Neural progenitor cell (in vitro differentiated cells): Measurements from ENCODE around the gene P4HA2. TPM values are rescaled to one million over a fixed set of nuclear protein-coding genes. Genes with fewer than 3 reads are reported as not detected.

Experiments used
- DNase-seq: peaks from one replicate; pipeline ENCODE4 v3.0.0-alpha.2; 2016; ENCODE audit warnings: low spot score
- H2AFZ ChIP-seq: fragments of 200-600 bp; sonication (generic); replicated peaks from 2 replicates; pipeline ENCODE4 v1.6.1; 2016; ENCODE audit warnings: antibody characterized with exemption
- H3F3A ChIP-seq: fragments of 200-600 bp; sonication (generic); 2 replicates; pipeline ENCODE4 v1.6.1; 2016; ENCODE audit warnings: antibody characterized with exemption, low read depth
- H3K27ac ChIP-seq: fragments of 200-600 bp; sonication (generic); 2 replicates; pipeline ENCODE4 v1.5.1; 2016; ENCODE audit warnings: mild to moderate bottlenecking
- H3K27me3 ChIP-seq: fragments of 200-600 bp; sonication (generic); 2 replicates; pipeline ENCODE4 v1.6.1; 2016; ENCODE audit warnings: mild to moderate bottlenecking, moderate library complexity
- H3K36me3 ChIP-seq: fragments of 200-600 bp; sonication (generic); 2 replicates; pipeline ENCODE4 v1.5.1; 2016
- H3K4me1 ChIP-seq: fragments of 200-600 bp; sonication (generic); 2 replicates; pipeline ENCODE4 v1.6.1; 2016; ENCODE audit warnings: mixed run types
- H3K4me2 ChIP-seq: fragments of 200-600 bp; sonication (generic); 2 replicates; pipeline ENCODE4 v1.6.1; 2016
- H3K4me3 ChIP-seq: fragments of 200-600 bp; sonication (generic); 2 replicates; pipeline ENCODE4 v1.5.1; 2016
- H3K79me2 ChIP-seq: fragments of 200-600 bp; sonication (generic); 2 replicates; pipeline ENCODE4 v1.6.1; 2016; ENCODE audit warnings: low read depth
- H3K9ac ChIP-seq: fragments of 200-600 bp; sonication (generic); 2 replicates; pipeline ENCODE4 v1.6.1; 2016
- H3K9me3 ChIP-seq: fragments of 200-600 bp; sonication (generic); 2 replicates; pipeline ENCODE4 v1.5.1; 2016; ENCODE audit warnings: low read depth
- H4K20me1 ChIP-seq: fragments of 200-600 bp; sonication (generic); 2 replicates; pipeline ENCODE4 v1.6.1; 2016; ENCODE audit warnings: low read depth
- H3K27ac Mint-ChIP-seq: 3 replicates; pipeline ENCODE4 v1.8.0; 2021; ENCODE audit warnings: mixed read lengths
- H3K27me3 Mint-ChIP-seq: 2 replicates; pipeline ENCODE4 v1.8.0; 2022; ENCODE audit warnings: low read depth, mild to moderate bottlenecking, inconsistent platforms, moderate library complexity, mixed read lengths; ENCODE audit not compliant: insufficient read depth
- H3K36me3 Mint-ChIP-seq: 3 replicates; pipeline ENCODE4 v1.8.0; 2021; ENCODE audit warnings: mixed read lengths
- H3K4me1 Mint-ChIP-seq: 3 replicates; pipeline ENCODE4 v1.8.0; 2021; ENCODE audit warnings: mixed read lengths
- H3K4me3 Mint-ChIP-seq: 3 replicates; pipeline ENCODE4 v1.8.0; 2021; ENCODE audit warnings: mild to moderate bottlenecking, moderate library complexity, mixed read lengths
- H3K9me3 Mint-ChIP-seq: 3 replicates; pipeline ENCODE4 v1.8.0; 2020; ENCODE audit warnings: mixed read lengths
- EZH2 ChIP-seq: fragments of 200-600 bp; sonication (generic); IDR thresholded peaks from 2 replicates; pipeline ENCODE4 v1.6.1; 2017; ENCODE audit warnings: antibody characterized with exemption, mild to moderate bottlenecking, moderate library complexity
- EZH2phosphoT487 ChIP-seq: fragments of 200-600 bp; sonication (generic); IDR thresholded peaks from 2 replicates; pipeline ENCODE4 v1.6.1; 2017; ENCODE audit warnings: antibody characterized with exemption
- total RNA-seq: library from RNA; depleted of rRNA; stranded (reverse); fragments of >200 nt; gene quantifications from 2 replicates; pipeline ENCODE4 v1.2.3, GENCODE V29; 2015; ENCODE audit warnings: low replicate concordance
- TF ChIP-seq, protein P1 (sequence below): fragments of 200-600 bp; sonication (generic); IDR thresholded peaks from 2 replicates; pipeline ENCODE4 v1.5.1; 2017; ENCODE audit warnings: antibody characterized with exemption, mild to moderate bottlenecking

The P4HA2 gene
- total RNA-seq, 1 donor from 2014 or later: 15.9 TPM

- Histone ChIP-seq H3K4me3 (no peak overlapping the region), H3F3A (no peaks in the 10 kb centered on the region), H2AFZ (no peak overlapping the region), H3K4me2 (no peak overlapping the region), H3K4me1 (no peaks in the 10 kb centered on the region), H4K20me1 (no peaks in the 10 kb centered on the region), H3K9ac (no peak overlapping the region), H3K27ac (no peak overlapping the region), H3K27me3 (no peaks in the 10 kb centered on the region), H3K9me3 (no peaks in the 10 kb centered on the region), H3K36me3 (no peaks in the 10 kb centered on the region), H3K79me2 (no peaks in the 10 kb centered on the region)
- Mint-ChIP-seq H3K36me3 (no peaks in the 10 kb centered on the region), H3K9me3 (peaks cover 18% of the 10 kb centered on the region), H3K4me1 (peaks cover 3% of the 10 kb centered on the region), H3K4me3 (no peak overlapping the region), H3K27me3 (no peaks in the 10 kb centered on the region), H3K27ac (no peak overlapping the region)
- no peak for DNase-seq
- TF ChIP-seq, protein P1, sequence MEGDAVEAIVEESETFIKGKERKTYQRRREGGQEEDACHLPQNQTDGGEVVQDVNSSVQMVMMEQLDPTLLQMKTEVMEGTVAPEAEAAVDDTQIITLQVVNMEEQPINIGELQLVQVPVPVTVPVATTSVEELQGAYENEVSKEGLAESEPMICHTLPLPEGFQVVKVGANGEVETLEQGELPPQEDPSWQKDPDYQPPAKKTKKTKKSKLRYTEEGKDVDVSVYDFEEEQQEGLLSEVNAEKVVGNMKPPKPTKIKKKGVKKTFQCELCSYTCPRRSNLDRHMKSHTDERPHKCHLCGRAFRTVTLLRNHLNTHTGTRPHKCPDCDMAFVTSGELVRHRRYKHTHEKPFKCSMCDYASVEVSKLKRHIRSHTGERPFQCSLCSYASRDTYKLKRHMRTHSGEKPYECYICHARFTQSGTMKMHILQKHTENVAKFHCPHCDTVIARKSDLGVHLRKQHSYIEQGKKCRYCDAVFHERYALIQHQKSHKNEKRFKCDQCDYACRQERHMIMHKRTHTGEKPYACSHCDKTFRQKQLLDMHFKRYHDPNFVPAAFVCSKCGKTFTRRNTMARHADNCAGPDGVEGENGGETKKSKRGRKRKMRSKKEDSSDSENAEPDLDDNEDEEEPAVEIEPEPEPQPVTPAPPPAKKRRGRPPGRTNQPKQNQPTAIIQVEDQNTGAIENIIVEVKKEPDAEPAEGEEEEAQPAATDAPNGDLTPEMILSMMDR: no peak
- TF ChIP-seq EZH2phosphoT487 (no peak), EZH2 (no peak)
Measured at GRCh38 chr5:132238901-132239500, 11.3 kb upstream of the P4HA2 start.

DNA sequence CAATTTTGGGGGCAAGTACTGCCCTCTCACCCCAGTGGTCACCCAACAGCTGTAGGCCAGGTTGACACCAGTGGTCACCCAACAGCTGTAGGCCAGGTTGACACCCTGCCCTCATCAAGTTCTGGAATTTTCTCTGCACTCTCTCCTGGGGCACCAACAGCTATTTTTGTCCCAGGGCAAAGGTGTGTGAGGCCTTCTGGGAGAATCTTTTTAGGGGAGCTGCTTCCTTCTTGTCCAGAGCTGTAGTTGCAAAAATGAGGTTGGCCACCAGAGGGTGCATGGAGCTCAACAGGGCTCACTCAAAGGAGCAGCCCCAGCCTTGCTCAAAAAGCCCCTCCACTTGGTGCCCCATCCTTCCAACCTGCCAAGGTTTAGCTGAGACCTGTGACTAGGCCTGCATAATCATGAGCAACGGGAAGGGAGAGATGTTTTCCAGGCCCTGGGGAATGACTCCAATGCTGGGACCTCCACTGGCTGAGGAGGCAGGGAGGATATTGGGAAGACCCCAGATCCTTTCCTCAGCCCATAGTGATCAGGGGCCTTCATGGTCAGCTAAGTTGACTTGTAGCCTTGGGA, 10.6 kb upstream of the P4HA2 start:
- TF ChIP-seq EZH2phosphoT487: no peak
- TF ChIP-seq, protein P1: peak; percentile 74
- no peak overlapping the region for H3K4me3 ChIP-seq
- no peaks in the 10 kb centered on the region for H3K36me3 Mint-ChIP-seq

DNA sequence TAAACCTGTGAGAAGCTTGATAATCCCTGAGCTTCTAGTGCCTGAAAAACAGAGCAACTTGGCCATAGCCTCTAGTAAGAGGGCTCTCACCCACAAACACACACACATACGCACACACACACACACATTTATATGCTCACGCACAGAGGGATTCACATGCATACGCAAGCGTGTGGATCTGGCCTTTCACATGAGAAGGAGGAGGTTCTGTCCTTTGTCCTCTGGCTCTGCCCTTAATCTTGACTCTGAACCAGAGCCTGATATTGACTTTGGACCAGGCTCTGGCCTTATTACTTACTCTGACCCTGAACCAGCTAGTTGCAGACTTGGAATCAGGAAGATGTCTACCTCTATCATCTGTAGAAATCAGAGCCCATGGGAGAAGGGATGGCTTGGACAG, 10.0 kb upstream of the P4HA2 start:
- no peak for DNase-seq

More for the DNA sequence above, 10.6 kb upstream of the P4HA2 start:
- Histone ChIP-seq H3F3A (no peaks in the 10 kb centered on the region), H3K9me3 (no peaks in the 10 kb centered on the region), H3K9ac (no peak overlapping the region), H3K4me1 (no peaks in the 10 kb centered on the region), H3K27me3 (no peaks in the 10 kb centered on the region), H2AFZ (no peak overlapping the region), H4K20me1 (no peaks in the 10 kb centered on the region), H3K79me2 (no peaks in the 10 kb centered on the region), H3K36me3 (no peaks in the 10 kb centered on the region), H3K27ac (no peak overlapping the region), H3K4me2 (no peak overlapping the region)
- peaks cover 3% of the 10 kb centered on the region for H3K4me1 Mint-ChIP-seq
- no peak overlapping the region for H3K27ac Mint-ChIP-seq
- no peak overlapping the region for H3K4me3 Mint-ChIP-seq
- DNase-seq: peak; percentile 70
- no peaks in the 10 kb centered on the region for H3K27me3 Mint-ChIP-seq
- H3K9me3 Mint-ChIP-seq: peaks cover 13% of the 10 kb centered on the region

More for the DNA sequence above, 10.0 kb upstream of the P4HA2 start:
- no peaks in the 10 kb centered on the region for H3K27me3 ChIP-seq
- no peaks in the 10 kb centered on the region for H3K79me2 ChIP-seq
- no peaks in the 10 kb centered on the region for H3K4me1 ChIP-seq
- Mint-ChIP-seq H3K27me3 (no peaks in the 10 kb centered on the region), H3K27ac (no peak overlapping the region), H3K9me3 (peaks cover 7% of the 10 kb centered on the region), H3K36me3 (no peaks in the 10 kb centered on the region), H3K4me1 (peaks cover 3% of the 10 kb centered on the region), H3K4me3 (no peak overlapping the region)
- H3K4me2 ChIP-seq: no peak overlapping the region
- no peak for TF ChIP-seq EZH2phosphoT487
- TF ChIP-seq EZH2: no peak
- TF ChIP-seq, protein P1: no peak
- no peaks in the 10 kb centered on the region for H4K20me1 ChIP-seq
- H3K9me3 ChIP-seq: no peaks in the 10 kb centered on the region
- H3K9ac ChIP-seq: no peak overlapping the region
- no peak overlapping the region for H2AFZ ChIP-seq
- H3K4me3 ChIP-seq: no peak overlapping the region
- H3K36me3 ChIP-seq: no peaks in the 10 kb centered on the region
- H3K27ac ChIP-seq: no peak overlapping the region
- H3F3A ChIP-seq: no peaks in the 10 kb centered on the region
